Measurements from ENCODE around the gene SPEG.

SPEG gene

DNA sequence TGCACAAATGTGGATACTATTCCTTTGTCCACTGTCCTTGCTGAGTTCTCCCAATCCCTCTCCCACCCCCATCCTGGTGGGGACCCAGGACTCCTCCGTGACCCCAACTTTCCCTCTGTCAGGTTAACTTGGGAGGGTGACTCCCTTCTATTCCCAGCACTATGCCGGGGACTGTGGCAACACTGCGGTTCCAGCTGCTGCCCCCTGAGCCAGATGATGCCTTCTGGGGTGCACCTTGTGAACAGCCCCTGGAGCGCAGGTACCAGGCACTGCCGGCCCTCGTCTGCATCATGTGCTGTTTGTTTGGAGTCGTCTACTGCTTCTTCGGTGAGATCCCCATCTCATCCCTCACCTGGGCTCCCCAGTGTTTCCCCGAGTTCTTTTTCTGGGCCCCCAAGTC lies 109.9 kb downstream of the SPEG start:
- no peak for DNase-seq (ENCODE audit: low spot score)
- H3K27ac ChIP-seq: peak overlapping the region; percentile 94; the same call in 1 of the 2 replicates
- ChIA-PET POLR2A (ENCODE audit: low non-redundant PET) (no interaction called here), CTCF (interaction anchor here (0.7 to 1.1 kb wide), 2 partner anchors 12 to 131 kb away, joined by 3 to 6 read pairs; no protein-coding TSS in a partner anchor)
- TF ChIP-seq, protein P1, sequence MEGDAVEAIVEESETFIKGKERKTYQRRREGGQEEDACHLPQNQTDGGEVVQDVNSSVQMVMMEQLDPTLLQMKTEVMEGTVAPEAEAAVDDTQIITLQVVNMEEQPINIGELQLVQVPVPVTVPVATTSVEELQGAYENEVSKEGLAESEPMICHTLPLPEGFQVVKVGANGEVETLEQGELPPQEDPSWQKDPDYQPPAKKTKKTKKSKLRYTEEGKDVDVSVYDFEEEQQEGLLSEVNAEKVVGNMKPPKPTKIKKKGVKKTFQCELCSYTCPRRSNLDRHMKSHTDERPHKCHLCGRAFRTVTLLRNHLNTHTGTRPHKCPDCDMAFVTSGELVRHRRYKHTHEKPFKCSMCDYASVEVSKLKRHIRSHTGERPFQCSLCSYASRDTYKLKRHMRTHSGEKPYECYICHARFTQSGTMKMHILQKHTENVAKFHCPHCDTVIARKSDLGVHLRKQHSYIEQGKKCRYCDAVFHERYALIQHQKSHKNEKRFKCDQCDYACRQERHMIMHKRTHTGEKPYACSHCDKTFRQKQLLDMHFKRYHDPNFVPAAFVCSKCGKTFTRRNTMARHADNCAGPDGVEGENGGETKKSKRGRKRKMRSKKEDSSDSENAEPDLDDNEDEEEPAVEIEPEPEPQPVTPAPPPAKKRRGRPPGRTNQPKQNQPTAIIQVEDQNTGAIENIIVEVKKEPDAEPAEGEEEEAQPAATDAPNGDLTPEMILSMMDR (conservative IDR thresholded peaks at IDR 0.05; ENCODE audit: low read depth): no peak

DNA sequence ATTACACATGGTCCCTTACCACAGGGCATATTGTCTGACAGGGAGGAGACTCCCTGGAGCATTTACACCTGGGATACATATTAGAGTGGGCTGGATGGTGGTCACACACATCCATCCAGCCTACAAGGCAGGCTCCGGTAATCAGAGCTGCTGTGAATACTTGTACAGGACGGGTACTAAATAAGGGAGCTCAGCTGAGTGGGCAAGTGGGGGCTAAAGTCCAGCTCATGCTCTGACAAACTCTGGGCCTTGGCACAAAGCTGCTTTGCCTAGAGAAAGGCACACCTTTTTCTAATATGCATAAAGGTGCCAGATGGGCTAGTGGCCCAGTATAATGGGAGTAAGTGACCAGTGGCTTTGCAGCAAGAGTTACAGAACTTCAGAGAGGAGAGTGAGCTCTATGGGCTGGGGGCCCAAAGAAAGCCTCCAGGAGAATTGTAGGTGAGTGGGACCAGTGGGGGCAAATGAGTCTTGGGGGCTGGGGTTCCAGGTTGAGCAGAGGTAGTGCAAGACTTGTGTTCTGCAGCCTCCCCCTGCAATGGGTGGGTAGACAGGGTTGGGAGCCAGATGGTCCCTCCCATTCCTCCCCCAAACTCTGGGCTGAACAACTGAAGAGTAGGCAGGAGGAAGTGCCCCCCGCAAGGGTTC lies 110.8 kb downstream of the SPEG start:
- CTCF ChIA-PET: interaction anchor here (0.8 kb wide), 1 partner anchor 16 kb away, joined by 5 read pairs; no protein-coding TSS in a partner anchor
- TF ChIP-seq, protein P1 (conservative IDR thresholded peaks at IDR 0.05; ENCODE audit: low read depth): no peak
- POLR2A ChIA-PET (ENCODE audit: low non-redundant PET): no interaction called here
- DNase-seq (ENCODE audit: low spot score): no peak
- no peak overlapping the region for H3K27ac ChIP-seq

DNA sequence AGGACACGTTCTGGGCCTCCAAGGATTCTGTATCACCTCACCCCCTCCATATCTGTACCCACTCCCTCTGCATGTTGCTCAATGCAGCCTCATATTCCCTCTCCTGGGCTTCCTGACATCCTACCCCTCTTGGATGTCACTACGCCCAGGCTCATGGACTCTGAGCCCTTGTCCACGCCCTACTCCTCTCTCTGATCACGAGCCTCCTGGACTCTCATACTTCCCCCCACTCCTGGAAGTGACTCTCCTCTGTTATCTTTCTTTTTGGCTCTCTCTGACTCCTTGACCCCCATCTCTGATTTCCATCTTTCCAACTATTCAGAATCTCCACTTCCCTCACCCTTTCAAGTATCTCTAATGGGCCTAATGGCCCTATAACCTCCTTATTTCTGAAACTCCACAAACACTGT lies 111.3 kb downstream of the SPEG start:
- POLR2A ChIA-PET (ENCODE audit: low non-redundant PET): no interaction called here
- CTCF ChIA-PET: interaction anchor here (0.8 kb wide), 1 partner anchor 15 kb away, joined by 5 read pairs; no protein-coding TSS in a partner anchor
- no peak for DNase-seq (ENCODE audit: low spot score)
- H3K27ac ChIP-seq: no peak overlapping the region
- TF ChIP-seq, protein P1 (conservative IDR thresholded peaks at IDR 0.05; ENCODE audit: low read depth): no peak

DNA sequence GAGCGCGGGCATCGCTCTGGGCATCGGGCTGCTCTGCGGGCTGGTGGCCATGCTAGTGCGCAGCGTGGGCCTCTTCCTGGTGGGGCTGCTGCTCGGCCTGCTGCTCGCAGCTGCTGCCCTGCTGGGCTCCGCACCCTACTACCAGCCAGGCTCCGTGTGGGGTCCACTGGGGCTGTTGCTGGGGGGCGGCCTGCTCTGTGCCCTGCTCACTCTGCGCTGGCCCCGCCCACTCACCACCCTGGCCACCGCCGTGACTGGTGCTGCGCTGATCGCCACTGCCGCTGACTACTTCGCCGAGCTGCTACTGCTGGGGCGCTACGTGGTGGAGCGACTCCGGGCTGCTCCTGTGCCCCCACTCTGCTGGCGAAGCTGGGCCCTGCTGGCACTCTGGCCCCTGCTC lies 113.0 kb downstream of the SPEG start:
- ChIA-PET CTCF (no interaction called here), POLR2A (ENCODE audit: low non-redundant PET) (no interaction called here)
- TF ChIP-seq, protein P1 (conservative IDR thresholded peaks at IDR 0.05; ENCODE audit: low read depth): no peak
- no peak overlapping the region for H3K27ac ChIP-seq
- DNase-seq (ENCODE audit: low spot score): no peak
